DND-41 (cell line): Measurements from ENCODE around the gene FLRT1.

Experiments
- ATAC-seq: fragments of 200-7000 bp; cut with Tn5 transposase; 3 replicates; pipeline ENCODE4 v1.9.1; 2021; ENCODE audit warnings: low read depth; ENCODE audit not compliant: insufficient read depth
- DNase-seq: peaks from one replicate; pipeline ENCODE4 v3.0.0-alpha.2; 2020
- H2AFZ ChIP-seq: 2 replicates; pipeline ENCODE4 v1.6.0; 2012; ENCODE audit warnings: low read depth, low read length
- H3K27ac ChIP-seq: 2 replicates; pipeline ENCODE4 v1.5.1; 2012; ENCODE audit warnings: low read length, inconsistent platforms
- H3K27me3 ChIP-seq: fragments of 200-600 bp; sonication (generic); 2 replicates; pipeline ENCODE4 v1.6.0; 2012; ENCODE audit warnings: low read length, mild to moderate bottlenecking, inconsistent platforms; ENCODE audit not compliant: insufficient read depth, poor library complexity
- H3K36me3 ChIP-seq: 2 replicates; pipeline ENCODE4 v1.5.1; 2012; ENCODE audit warnings: low read length, inconsistent platforms; ENCODE audit not compliant: insufficient read depth
- H3K4me1 ChIP-seq: 2 replicates; pipeline ENCODE4 v1.5.1; 2012; ENCODE audit warnings: mild to moderate bottlenecking, low read length; ENCODE audit not compliant: insufficient read depth
- H3K4me2 ChIP-seq: 2 replicates; pipeline ENCODE4 v1.6.0; 2012; ENCODE audit warnings: mild to moderate bottlenecking, moderate library complexity, low read length, inconsistent platforms; ENCODE audit not compliant: insufficient read depth
- H3K4me3 ChIP-seq, 2 experiments: fragments of 200-600 bp in 1 of 2; shearing (Covaris generic) in 1 of 2; 2 replicates each; pipeline ENCODE4 v1.5.1; 2012 to 2016; ENCODE audit warnings: inconsistent platforms in 2 of 2, low read length in 2 of 2, mild to moderate bottlenecking in 2 of 2, low read depth in 1 of 2, moderate library complexity in 1 of 2
- H3K79me2 ChIP-seq: 2 replicates; pipeline ENCODE4 v1.6.0; 2012; ENCODE audit warnings: low read length, inconsistent platforms; ENCODE audit not compliant: insufficient read depth
- H3K9ac ChIP-seq: 2 replicates; pipeline ENCODE4 v1.6.0; 2012; ENCODE audit warnings: low read depth, mild to moderate bottlenecking, inconsistent platforms, low read length, moderate library complexity
- H3K9me3 ChIP-seq: 2 replicates; pipeline ENCODE4 v1.5.1; 2012; ENCODE audit warnings: low read length, moderate library complexity, mild to moderate bottlenecking, inconsistent platforms; ENCODE audit not compliant: insufficient read depth, severe bottlenecking
- H4K20me1 ChIP-seq: 2 replicates; pipeline ENCODE4 v1.6.0; 2012; ENCODE audit warnings: low read length; ENCODE audit not compliant: insufficient read depth
- EZH2 ChIP-seq: IDR thresholded peaks from 3 replicates; pipeline ENCODE4 v1.6.1; 2012; ENCODE audit warnings: borderline replicate concordance, low read depth, mild to moderate bottlenecking, moderate library complexity, low read length, inconsistent platforms; ENCODE audit not compliant: severe bottlenecking
- TF ChIP-seq, protein P1 (sequence below): IDR thresholded peaks from 2 replicates; pipeline ENCODE4 v1.5.1; 2012; ENCODE audit warnings: borderline replicate concordance, low read length, moderate library complexity, mild to moderate bottlenecking; ENCODE audit not compliant: poor library complexity, severe bottlenecking; ENCODE audit errors: extremely low read depth

FLRT1 gene

DNA sequence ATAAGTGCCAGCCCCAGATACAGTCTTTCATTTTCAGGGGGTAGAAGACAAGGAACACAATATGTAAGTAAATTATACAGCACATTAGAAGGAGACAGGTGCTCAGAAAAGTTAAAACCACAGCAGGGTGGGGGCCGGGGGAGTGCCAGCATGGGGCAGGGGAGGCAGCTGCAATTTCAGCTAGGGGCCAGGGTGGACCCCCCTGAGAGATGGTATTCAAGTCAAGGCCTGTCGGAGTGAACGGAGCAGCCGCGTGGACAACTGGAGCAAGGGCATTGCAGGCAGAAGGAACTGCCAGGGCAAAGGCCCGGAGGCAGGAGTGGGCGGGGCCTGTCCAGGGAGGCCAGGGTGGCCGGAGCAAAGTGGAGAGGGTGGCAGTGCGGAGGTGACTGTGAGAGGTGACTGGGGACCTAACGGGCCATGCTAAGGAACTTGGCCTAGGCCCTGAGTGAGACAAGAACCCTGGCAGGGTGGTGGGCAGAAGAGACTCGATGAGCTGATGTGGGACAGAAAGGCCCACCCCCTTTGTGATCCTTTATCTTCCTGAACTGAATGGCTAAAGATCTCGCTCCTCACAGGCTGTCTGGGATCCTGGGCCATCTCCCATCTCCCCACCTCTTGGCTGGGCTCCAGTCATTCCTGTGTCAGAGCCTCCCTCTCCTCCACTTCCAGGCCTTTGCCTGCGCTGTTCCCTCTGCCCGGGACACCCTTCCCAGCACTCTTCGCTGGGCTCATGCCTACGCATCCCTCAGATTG is 22.4 kb upstream of the FLRT1 start:
- H3K27me3 ChIP-seq = no peaks in the 10 kb centered on the region
- no peaks in the 10 kb centered on the region for H3K4me1 ChIP-seq
- peak; percentile 24; the same call in 1 of the 3 replicates for ATAC-seq
- peaks cover 4% of the 10 kb centered on the region; the same call in 1 of the 2 replicates for H3K36me3 ChIP-seq
- H2AFZ ChIP-seq = no peak overlapping the region
- DNase-seq = no peak
- no peak overlapping the region for H3K4me3 ChIP-seq
- no peak overlapping the region for H3K4me2 ChIP-seq
- H3K79me2 ChIP-seq = no peaks in the 10 kb centered on the region
- H3K9me3 ChIP-seq = peaks cover 3% of the 10 kb centered on the region
- TF ChIP-seq EZH2 = no peak
- TF ChIP-seq, protein P1, sequence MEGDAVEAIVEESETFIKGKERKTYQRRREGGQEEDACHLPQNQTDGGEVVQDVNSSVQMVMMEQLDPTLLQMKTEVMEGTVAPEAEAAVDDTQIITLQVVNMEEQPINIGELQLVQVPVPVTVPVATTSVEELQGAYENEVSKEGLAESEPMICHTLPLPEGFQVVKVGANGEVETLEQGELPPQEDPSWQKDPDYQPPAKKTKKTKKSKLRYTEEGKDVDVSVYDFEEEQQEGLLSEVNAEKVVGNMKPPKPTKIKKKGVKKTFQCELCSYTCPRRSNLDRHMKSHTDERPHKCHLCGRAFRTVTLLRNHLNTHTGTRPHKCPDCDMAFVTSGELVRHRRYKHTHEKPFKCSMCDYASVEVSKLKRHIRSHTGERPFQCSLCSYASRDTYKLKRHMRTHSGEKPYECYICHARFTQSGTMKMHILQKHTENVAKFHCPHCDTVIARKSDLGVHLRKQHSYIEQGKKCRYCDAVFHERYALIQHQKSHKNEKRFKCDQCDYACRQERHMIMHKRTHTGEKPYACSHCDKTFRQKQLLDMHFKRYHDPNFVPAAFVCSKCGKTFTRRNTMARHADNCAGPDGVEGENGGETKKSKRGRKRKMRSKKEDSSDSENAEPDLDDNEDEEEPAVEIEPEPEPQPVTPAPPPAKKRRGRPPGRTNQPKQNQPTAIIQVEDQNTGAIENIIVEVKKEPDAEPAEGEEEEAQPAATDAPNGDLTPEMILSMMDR = no peak
- no peak overlapping the region for H3K27ac ChIP-seq
- H3K9ac ChIP-seq = no peak overlapping the region
- H4K20me1 ChIP-seq = peaks cover 14% of the 10 kb centered on the region

DNA sequence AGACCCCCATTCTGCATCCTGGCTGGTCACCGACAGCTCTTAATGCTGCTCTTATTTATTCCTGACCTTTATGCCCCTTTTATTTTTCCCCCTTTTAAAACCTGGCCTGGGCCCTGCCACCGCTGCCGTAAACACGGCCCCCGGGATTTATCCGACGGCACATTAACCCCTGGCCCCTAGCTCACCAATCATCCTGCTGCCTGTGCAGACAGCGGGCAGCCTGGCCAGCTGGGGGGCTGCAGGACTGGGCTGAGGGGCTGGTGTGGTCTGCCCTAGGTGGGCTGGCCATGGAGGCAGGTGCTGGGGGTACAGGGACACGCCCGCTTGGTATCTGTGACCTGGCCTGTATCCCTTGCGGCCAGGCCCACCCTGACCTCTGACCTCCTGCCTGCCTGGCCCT is 21.4 kb upstream of the FLRT1 start:
- no peak for TF ChIP-seq EZH2
- TF ChIP-seq, protein P1 = no peak
- H3K4me1 ChIP-seq = no peaks in the 10 kb centered on the region
- no peak overlapping the region for H3K4me2 ChIP-seq
- peaks cover 4% of the 10 kb centered on the region; the same call in 1 of the 2 replicates for H3K36me3 ChIP-seq
- DNase-seq (no peak), ATAC-seq (no peak)
- H3K27ac ChIP-seq = no peak overlapping the region
- H4K20me1 ChIP-seq = peaks cover 22% of the 10 kb centered on the region
- no peak overlapping the region for H3K4me3 ChIP-seq
- H3K9me3 ChIP-seq = peaks cover 3% of the 10 kb centered on the region
- H3K27me3 ChIP-seq = no peaks in the 10 kb centered on the region
- no peak overlapping the region for H2AFZ ChIP-seq
- H3K79me2 ChIP-seq = no peaks in the 10 kb centered on the region
- H3K9ac ChIP-seq = no peak overlapping the region

DNA sequence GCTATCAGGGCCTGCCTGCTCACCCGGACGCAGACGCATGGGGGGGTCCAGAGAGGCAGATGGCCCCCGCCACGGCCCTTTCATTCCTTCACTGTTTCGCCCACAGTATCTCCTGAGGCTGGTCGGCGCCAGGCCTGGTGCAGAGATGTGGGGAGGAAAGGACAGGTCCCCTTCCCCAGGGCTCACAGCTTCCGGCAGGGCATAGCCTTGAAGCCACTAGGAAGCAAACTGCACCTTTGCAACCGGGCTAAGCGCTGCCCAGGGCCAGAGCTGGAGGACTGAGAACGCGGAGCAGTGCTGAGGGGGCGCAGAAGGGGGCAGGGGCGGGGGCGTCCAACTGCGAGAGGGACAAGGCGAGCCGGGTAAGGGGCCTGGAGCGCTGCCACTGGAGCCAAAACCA is 20.2 kb upstream of the FLRT1 start:
- no peak overlapping the region for H3K9ac ChIP-seq
- H3K9me3 ChIP-seq = no peaks in the 10 kb centered on the region
- H3K36me3 ChIP-seq = no peaks in the 10 kb centered on the region; the same call in 1 of the 2 replicates
- no peak overlapping the region for H3K4me3 ChIP-seq
- H3K27me3 ChIP-seq = no peaks in the 10 kb centered on the region
- H3K79me2 ChIP-seq = no peaks in the 10 kb centered on the region
- H3K4me2 ChIP-seq = no peak overlapping the region
- no peak for DNase-seq
- peaks cover 32% of the 10 kb centered on the region for H4K20me1 ChIP-seq
- no peak overlapping the region for H3K27ac ChIP-seq
- no peaks in the 10 kb centered on the region for H3K4me1 ChIP-seq
- TF ChIP-seq EZH2 = no peak
- TF ChIP-seq, protein P1 = no peak
- H2AFZ ChIP-seq = no peak overlapping the region
- ATAC-seq = no peak
